HG02981 (cell line): ENCODE data around the gene CXCL16.

Experiments used
- ATAC-seq: cut with Tn5 transposase; IDR thresholded peaks from one replicate; pipeline ENCODE4 v1.9.1; 2021; ENCODE audit warnings: mild to moderate bottlenecking, moderate library complexity; ENCODE audit not compliant: unreplicated experiment

CXCL16 gene, protein sequence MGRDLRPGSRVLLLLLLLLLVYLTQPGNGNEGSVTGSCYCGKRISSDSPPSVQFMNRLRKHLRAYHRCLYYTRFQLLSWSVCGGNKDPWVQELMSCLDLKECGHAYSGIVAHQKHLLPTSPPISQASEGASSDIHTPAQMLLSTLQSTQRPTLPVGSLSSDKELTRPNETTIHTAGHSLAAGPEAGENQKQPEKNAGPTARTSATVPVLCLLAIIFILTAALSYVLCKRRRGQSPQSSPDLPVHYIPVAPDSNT

GRCh38 chr17:4739122-4740024 lies at the start of gene CXCL16, which contains the start of gene ZMYND15:
Gene CXCL16 (minus strand): TSS chr17:4739928. CDS start chr17:4739339, 589 bp downstream.
Gene ZMYND15 (plus strand): TSS chr17:4739833. CDS start chr17:4740549, 716 bp downstream.
- ATAC-seq = no peak

- ATAC-seq = no peak
Measured at GRCh38 chr17:4788807-4789700, 49.3 kb upstream of the CXCL16 start, which contains the start of gene GLTPD2. Gene GLTPD2 (plus strand): TSS chr17:4788964. CDS start chr17:4789012, 48 bp downstream.

GRCh38 chr17:4788159-4788806 lies 48.6 kb upstream of the CXCL16 start:
- ATAC-seq = no peak

DNA sequence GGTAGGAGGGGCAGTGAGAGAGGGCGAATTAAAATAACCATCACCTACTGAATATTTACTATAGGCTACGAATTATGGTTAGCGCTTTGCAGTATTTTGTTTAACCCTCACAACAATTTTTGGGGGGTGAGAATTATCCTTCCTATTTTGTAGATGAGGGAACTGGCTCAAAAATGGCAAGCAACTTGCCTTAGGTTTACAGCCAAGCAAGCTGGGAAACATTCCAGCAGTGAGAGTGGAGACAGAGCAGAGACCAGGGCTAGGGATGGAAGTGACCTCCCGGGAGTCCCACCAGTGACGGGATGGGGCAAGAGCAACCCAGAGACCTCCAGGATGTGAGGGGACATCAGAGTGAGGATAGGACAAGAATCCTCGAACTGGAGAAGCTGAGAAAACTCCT lies 46.8 kb upstream of the CXCL16 start:
- no peak for ATAC-seq

DNA sequence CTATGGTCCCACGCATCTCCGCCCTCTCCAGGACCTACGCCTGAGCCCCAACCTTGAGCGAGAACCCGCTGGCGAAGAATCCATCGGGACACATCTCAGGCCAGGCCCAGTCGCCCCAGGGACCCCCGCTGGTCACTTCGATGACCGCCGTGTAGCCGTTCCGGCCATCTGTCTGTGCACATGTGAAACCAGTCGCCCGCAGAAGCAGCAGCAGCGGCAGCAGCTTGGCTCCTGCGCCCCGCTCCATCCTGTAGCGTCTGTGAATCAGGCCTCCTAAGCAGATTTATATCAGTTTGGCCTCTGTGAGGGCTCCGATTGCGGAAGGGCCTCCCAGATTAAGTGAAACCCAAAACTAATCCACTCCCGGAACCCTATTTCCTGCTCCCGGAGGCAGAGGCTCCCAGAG lies 46.4 kb upstream of the CXCL16 start, which contains the start of gene VMO1:
Gene VMO1, minus strand, starts transcription at position 259 of the 406 bp plus-strand sequence. Its CDS starts 12 bp downstream, at position 247.
- no peak for ATAC-seq

DNA sequence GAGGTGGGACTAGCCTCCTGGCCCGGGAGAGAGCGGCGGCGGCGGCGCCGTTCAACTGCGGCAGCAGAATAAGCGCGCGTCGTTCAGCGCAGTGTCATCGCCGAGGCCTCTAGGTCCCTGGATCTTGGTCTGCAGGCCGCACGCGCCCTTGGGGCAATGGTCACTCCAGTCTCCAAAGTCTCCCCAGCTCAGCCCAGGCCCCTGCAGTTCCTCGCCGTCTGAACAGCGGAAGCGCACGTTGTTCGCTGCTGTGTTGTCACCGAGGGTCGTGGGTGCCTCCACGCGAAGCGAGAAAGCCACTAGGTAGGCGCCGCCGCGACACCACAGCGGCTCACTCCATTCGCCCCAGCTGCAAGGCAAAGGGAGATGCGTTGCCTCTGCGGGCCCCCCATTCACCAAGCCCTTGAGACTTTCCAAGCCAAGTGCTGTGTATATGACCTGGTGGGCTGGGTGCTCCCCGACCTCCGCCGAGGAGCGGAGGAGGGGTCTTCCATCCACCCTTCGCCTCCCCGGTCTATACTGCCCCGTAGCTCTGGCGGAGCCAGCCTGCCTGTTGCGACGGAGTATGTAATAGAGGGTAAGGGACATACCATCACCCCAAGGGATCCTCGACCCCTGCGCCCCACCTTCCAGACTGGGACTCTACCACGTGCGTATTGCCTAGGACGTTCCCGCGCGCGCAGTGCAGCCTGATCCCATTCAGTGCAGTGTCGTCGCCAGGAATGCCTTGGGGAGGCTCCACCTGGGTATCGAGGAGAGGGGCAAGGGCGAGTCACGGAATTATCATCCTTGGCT lies 45.8 kb upstream of the CXCL16 start:
- no peak for ATAC-seq

- ATAC-seq = no peak
Measured at GRCh38 chr17:4782652-4783051, 42.9 kb upstream of the CXCL16 start.

DNA sequence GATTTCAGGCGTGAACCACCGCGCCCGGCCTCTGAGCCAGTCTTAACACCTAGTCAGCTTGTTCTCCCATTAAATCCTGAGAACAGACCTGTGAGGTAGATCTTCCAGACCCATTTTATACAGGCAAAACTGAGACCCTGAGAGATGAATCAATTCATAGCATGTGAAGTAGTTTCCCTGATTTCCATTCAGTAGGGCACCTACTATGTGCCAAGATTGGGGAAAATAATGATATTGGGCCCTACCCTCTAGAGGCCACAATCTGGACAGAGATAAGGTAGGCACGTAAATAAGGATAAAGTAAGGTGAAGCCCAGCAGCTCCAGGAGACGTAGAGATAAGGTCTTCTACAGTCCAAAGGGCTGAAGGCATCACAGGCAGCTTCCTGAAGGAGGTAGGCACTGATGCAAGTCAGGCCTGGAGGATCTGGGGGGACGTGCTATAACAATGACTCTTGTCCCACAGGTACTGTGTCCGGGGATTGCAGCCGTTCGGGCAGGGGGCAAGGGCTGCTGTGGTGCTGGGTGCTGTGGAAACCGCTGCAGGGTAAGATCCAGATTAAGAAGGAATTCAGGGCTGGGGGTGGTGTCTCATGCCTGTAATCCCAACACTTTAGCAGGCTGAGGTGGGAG lies 40.7 kb upstream of the CXCL16 start:
- ATAC-seq = no peak

DNA sequence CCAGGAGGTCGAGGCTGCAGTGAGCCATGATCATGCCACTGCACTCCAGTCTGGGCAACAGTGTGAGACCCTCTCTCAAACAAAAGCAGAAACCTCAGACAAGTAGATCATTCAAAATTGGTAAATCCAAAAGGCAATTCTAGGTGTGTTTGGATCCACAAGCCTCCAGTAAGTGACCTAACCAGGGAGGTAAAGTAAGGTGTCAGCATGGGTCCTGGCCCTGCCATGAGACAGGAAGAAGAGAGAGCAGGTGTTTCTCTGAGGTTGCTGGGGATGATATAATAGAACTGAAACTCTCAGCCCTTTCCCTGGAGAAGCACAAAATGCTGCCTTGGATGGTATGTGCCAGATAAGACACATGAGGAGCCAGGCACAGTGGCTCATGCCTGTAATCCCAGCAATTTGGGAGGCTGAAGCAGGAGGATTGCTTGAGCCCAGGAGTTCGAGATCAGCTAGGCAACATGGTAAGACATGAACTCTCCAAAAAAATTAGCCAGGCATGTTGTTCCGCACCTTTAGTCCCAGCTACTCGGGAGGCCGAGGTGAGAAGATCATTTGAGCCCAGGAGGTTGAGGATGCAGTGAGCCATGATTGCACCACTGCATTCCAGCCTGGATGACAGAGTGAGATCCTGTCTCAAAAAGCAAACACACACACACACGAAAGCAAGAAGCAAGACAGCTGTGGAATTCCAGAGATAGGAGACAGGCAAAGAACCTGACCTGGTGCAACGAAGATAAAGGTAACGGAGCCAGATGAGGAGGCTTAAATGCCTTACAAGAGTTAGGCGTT lies 38.4 kb upstream of the CXCL16 start:
- no peak for ATAC-seq

DNA sequence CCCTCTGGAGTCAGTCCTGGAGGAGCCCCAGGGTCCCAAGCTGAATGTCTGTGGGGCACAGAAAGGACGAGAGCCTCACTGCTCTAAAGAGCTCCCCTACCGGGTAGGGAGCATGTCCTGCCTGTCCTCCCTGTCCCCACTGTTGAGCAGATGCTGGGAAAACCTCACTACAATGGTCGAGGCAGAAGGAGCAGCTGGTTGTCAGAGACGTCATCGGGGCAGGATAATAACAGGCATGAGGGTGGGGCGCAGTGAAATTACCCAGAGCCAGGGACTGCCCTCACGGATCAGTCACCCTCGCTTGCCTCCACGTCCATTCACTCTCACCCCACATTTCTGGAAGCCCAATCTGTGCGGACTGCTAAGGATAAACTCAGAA lies 32.5 kb upstream of the CXCL16 start:
- ATAC-seq = no peak

GRCh38 chr17:4771519-4772234 lies 31.9 kb upstream of the CXCL16 start, which contains the start of gene TM4SF5:
Gene TM4SF5 (plus strand): TSS chr17:4771886. CDS start chr17:4771923, 37 bp downstream.
- no peak for ATAC-seq

DNA sequence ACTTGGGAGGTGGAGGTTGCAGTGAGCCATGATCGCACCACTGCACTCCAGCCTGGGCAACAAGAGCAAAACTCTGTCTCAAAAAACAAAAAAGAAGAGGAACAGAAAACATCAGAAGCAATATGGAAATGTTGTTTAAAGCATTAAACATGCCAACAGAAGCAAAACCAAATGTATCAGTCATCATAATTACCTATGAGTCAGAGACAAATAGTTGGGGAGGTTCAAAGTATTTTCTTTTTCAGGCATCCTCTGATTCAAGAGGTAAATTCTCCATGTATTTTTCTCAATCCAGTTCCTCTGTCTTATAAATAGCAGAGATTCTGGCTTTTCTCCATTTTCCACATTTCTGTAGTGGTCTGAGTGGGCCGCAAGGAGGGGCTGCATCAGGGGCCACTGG lies 29.9 kb upstream of the CXCL16 start:
- ATAC-seq = no peak

DNA sequence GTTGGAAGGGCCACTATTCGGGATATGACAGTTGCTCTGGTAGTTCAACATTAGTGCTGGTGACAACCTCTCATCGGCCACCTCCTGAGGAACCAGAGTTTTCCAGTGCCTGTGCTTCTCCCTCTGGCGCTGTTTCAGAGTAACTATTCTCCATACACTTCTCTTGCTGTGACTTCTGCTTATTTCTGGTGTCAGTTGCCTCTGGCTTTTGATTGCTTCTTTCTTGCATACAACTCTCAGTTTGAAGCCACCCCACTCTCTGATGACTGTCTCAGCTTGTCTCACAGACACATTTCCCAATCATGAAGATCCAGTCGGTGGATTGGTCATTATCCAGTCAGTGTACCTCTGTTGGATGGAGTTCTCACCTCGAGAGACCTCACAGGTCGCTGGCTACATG lies 28.6 kb upstream of the CXCL16 start:
- ATAC-seq = no peak

- ATAC-seq = no peak
Measured at GRCh38 chr17:4766723-4767122, 27.0 kb upstream of the CXCL16 start.

DNA sequence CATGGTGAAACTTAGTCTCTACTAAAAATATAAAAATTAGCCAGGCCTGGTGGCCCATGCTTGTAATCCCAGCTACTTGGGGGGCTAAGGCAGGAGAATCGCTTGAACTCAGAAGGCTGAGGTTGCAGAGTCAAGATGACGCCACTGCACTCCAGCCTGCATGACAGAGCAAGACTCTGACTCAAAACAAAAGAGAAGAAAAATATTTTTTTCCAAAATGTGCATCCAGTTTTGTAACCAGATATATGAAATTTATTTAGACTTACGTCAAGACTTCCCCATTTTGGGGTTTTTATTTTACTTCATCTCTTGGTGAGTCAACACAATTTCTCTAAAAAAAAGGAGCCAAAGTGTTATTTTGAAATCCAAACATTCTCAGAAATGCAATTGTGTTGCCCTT lies 26.5 kb upstream of the CXCL16 start:
- no peak for ATAC-seq

DNA sequence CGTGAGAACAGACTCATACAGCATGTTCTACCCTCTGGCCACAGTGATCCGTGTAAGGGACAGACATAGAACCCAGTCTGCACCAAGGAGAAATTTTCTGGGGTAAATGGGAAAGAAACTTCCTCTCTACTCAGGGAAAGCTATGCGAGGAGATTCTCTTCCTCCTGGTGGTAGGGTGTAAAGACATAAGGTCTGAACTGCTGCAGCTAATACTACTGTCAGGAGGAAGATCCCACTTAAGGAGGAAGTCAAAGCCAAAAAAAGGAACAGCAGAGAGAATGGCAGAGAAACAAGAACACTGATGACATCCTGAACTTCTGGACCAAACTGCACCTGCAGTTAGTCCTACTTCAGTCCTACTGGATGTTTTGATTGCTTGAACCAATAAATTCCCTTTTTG lies 24.9 kb upstream of the CXCL16 start:
- no peak for ATAC-seq

DNA sequence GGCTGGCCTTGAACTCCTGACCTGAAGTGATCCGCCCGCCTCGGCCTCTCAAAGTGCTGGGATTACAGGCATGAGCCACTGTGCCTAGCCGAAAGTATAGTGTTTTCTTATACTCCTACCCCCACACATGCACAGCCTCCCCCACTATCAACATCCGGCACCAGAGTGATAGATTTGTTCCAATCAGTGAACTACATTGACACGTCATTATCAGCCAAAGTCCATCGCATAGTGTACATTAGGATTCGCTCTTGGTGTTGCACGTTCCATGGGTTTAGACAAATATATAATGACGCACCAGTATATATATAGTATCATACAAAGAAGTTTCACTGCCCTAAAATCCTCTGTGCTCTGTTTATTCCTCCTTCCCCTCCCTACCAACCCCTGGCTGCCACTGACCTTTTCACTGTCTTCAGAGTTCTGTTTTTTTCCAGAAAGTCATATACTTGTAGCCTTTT lies 20.1 kb upstream of the CXCL16 start:
- no peak for ATAC-seq
